Body of pancreas (tissue), 4 donors: Measurements from ENCODE around the gene PDE6B. TPM values are rescaled to one million over a fixed set of nuclear protein-coding genes. Genes with fewer than 3 reads are reported as not detected.

ENCODE experiments used
- ATAC-seq: fragments of 150-250 bp; one replicate; pipeline ENCODE4 v1.9.1; 2016
- DNase-seq, 4 donors: peaks; one replicate each; pipeline ENCODE4 v3.0.0-alpha.2; 2019
- H3K27ac ChIP-seq, 4 donors: fragments of 200-600 bp; sonication (generic); 1 replicate in 3 of 4; 2 replicates in 1 of 4; pipeline versions ENCODE4 v1.5.1 to v1.6.1; 2016 to 2019; ENCODE audit warnings: mild to moderate bottlenecking in 1 of 4, mixed read lengths in 1 of 4, moderate library complexity in 1 of 4
- H3K27me3 ChIP-seq, 2 donors: fragments of 200-600 bp; sonication (generic); one replicate each; pipeline ENCODE4 v1.6.0; 2016; ENCODE audit warnings: mild to moderate bottlenecking in 1 of 2
- H3K36me3 ChIP-seq, 2 donors: fragments of 200-600 bp; sonication (generic); replicated peaks in 1 of 2; 2 replicates each; pipeline ENCODE4 v1.5.1; 2016; ENCODE audit warnings: low read depth in 2 of 2; ENCODE audit not compliant: insufficient read depth in 1 of 2
- H3K4me1 ChIP-seq: fragments of 200-600 bp; sonication (generic); one replicate; pipeline ENCODE4 v1.6.0; 2016
- H3K4me3 ChIP-seq, 2 donors: fragments of 200-600 bp; sonication (generic); 1 replicate in 1 of 2; 2 replicates in 1 of 2; pipeline ENCODE4 v1.5.1; 2016 to 2019
- H3K9me3 ChIP-seq, 3 donors: fragments of 200-600 bp; sonication (generic); 1 replicate in 2 of 3; 2 replicates in 1 of 3; pipeline ENCODE4 v1.5.1; 2016
- CTCF ChIP-seq, 7 experiments: fragments of 450-650 bp in 4 of 7; fragments of 200-600 bp in 3 of 7; sonication (generic) in 3 of 7; IDR thresholded peaks; one replicate each; pipeline ENCODE4 v1.5.1; 2016 to 2019; ENCODE audit warnings: antibody characterized with exemption in 7 of 7
- POLR2A ChIP-seq, 3 donors: fragments of 450-650 bp; IDR thresholded peaks; one replicate each; pipeline ENCODE4 v1.6.1; 2016; ENCODE audit warnings: antibody characterized with exemption in 3 of 3, mild to moderate bottlenecking in 2 of 3
- WGBS, 2 donors: methylation state at CpG; one replicate each; pipeline ENCODE4 v1.1.5; 2017; 5-methylcytosine and 5-hydroxymethylcytosine counted together
- intact Hi-C: fragments of 100-400 bp; cut with DNase I; formaldehyde crosslinking; loops from one replicate; pipeline ENCODE4 v1.15.1; 2023
- total RNA-seq, 2 donors: library from RNA; depleted of rRNA; stranded (reverse); fragments of >200 nt; gene quantifications; one replicate each; pipeline ENCODE4 v1.1.0, GENCODE V29; 2016

PDE6B gene
- total RNA-seq, 2 donors from 2014 or later: 0.26 TPM; not detected in 1

GRCh38 chr4:628311-628741 is 3.0 kb downstream of the PDE6B start:
- WGBS, 2 donors: 80 to 100% methylated on average over 1 to 16 of the region's 17 CpGs
- Histone ChIP-seq H3K9me3 (no peaks in the 10 kb centered on the region), H3K4me1 (no peaks in the 10 kb centered on the region), H3K36me3 (no peaks in the 10 kb centered on the region), H3K4me3 (no peak overlapping the region), H3K27ac (no peak overlapping the region), H3K27me3 (no peaks in the 10 kb centered on the region)
- DNase-seq: no peak
- TF ChIP-seq CTCF (IDR thresholded peaks at IDR 0.05) (no peak), POLR2A (IDR thresholded peaks at IDR 0.05) (no peak)
- intact Hi-C loops: no loop called here
- ATAC-seq: no peak

GRCh38 chr4:628821-629635 is 3.7 kb downstream of the PDE6B start:
- no peak overlapping the region for H3K27ac ChIP-seq
- H3K4me3 ChIP-seq: no peak overlapping the region
- H3K9me3 ChIP-seq: no peaks in the 10 kb centered on the region
- ATAC-seq (no peak), DNase-seq (no peak)
- intact Hi-C loops: no loop called here
- no peaks in the 10 kb centered on the region for H3K36me3 ChIP-seq
- TF ChIP-seq POLR2A (IDR thresholded peaks at IDR 0.05) (no peak), CTCF (IDR thresholded peaks at IDR 0.05) (no peak)
- H3K4me1 ChIP-seq: no peaks in the 10 kb centered on the region
- WGBS, 2 donors: 79% methylated on average over 21 of the region's 27 CpGs; no CpG with 5 or more reads in 1 of the 2 donors
- H3K27me3 ChIP-seq: no peaks in the 10 kb centered on the region

- Histone ChIP-seq H3K4me3 (no peak overlapping the region), H3K36me3 (no peaks in the 10 kb centered on the region), H3K27ac (no peak overlapping the region), H3K27me3 (no peaks in the 10 kb centered on the region), H3K4me1 (no peaks in the 10 kb centered on the region), H3K9me3 (no peaks in the 10 kb centered on the region)
- DNase-seq: no peak
- WGBS, 2 donors: 67 to 70% methylated on average over 8 of the region's 9 CpGs
- TF ChIP-seq CTCF (IDR thresholded peaks at IDR 0.05): no peak
- TF ChIP-seq POLR2A (IDR thresholded peaks at IDR 0.05): no peak
- intact Hi-C loops: no loop called here
- ATAC-seq: no peak
Measured at GRCh38 chr4:629636-629914, 4.2 kb downstream of the PDE6B start.

- ATAC-seq: no peak
- WGBS, 2 donors: 27 to 37% methylated on average over 14 to 20 of the region's 20 CpGs
- Histone ChIP-seq H3K4me3 (no peak overlapping the region), H3K36me3 (no peaks in the 10 kb centered on the region), H3K27ac (no peak overlapping the region), H3K27me3 (no peaks in the 10 kb centered on the region), H3K4me1 (no peaks in the 10 kb centered on the region), H3K9me3 (no peaks in the 10 kb centered on the region)
- DNase-seq: no peak
- intact Hi-C loops: no loop called here
- no peak for TF ChIP-seq CTCF (IDR thresholded peaks at IDR 0.05)
- no peak for TF ChIP-seq POLR2A (IDR thresholded peaks at IDR 0.05)
Measured at GRCh38 chr4:629915-630641, 4.7 kb downstream of the PDE6B start.
